KMS-11 (cell line): ENCODE results near the gene TCTN3.
"Not testable (repeated sequence)": the region's sequence is repeated elsewhere in the genome, so short reads cannot be mapped to it uniquely, and the experiment has no call there.

Experiments
- H2AFZ ChIP-seq: fragments of 200-600 bp; sonication (generic); 2 replicates; pipeline ENCODE4 v1.6.1; 2016; ENCODE audit warnings: antibody characterized with exemption, mixed run types, low read depth
- H3K27ac ChIP-seq: fragments of 200-600 bp; sonication (generic); 2 replicates; pipeline ENCODE4 v1.6.1; 2016; ENCODE audit warnings: mild to moderate bottlenecking, mixed run types
- H3K27me3 ChIP-seq: fragments of 200-600 bp; sonication (generic); 2 replicates; pipeline ENCODE4 v1.6.1; 2017; ENCODE audit warnings: mild to moderate bottlenecking, low read depth, mixed run types, moderate library complexity; ENCODE audit not compliant: insufficient read depth
- H3K36me3 ChIP-seq: fragments of 200-600 bp; sonication (generic); 2 replicates; pipeline ENCODE4 v1.6.1; 2017; ENCODE audit warnings: mild to moderate bottlenecking, mixed run types; ENCODE audit not compliant: insufficient read depth
- H3K4me1 ChIP-seq: fragments of 200-600 bp; sonication (generic); 2 replicates; pipeline ENCODE4 v1.6.1; 2016; ENCODE audit warnings: mild to moderate bottlenecking, low read depth, mixed run types; ENCODE audit not compliant: poor library complexity, severe bottlenecking
- H3K4me2 ChIP-seq: fragments of 200-600 bp; sonication (generic); 2 replicates; pipeline ENCODE4 v1.7.0; 2016; ENCODE audit warnings: mild to moderate bottlenecking, mixed run types
- H3K4me3 ChIP-seq: fragments of 200-600 bp; sonication (generic); IDR thresholded peaks from 2 replicates; pipeline ENCODE4 v1.6.1; 2017; ENCODE audit warnings: low read depth, low read length, mixed read lengths; ENCODE audit not compliant: insufficient read depth
- H3K79me2 ChIP-seq: fragments of 200-600 bp; sonication (generic); 2 replicates; pipeline ENCODE4 v1.6.1; 2016; ENCODE audit warnings: low read depth, mixed run types; ENCODE audit not compliant: insufficient read depth
- H3K9ac ChIP-seq: fragments of 200-600 bp; sonication (generic); 2 replicates; pipeline ENCODE4 v1.6.1; 2016; ENCODE audit warnings: mild to moderate bottlenecking, mixed run types
- H4K20me1 ChIP-seq: fragments of 200-600 bp; sonication (generic); 2 replicates; pipeline ENCODE4 v1.6.1; 2016; ENCODE audit warnings: mild to moderate bottlenecking, mixed run types; ENCODE audit not compliant: insufficient read depth
- TF ChIP-seq, protein P1 (sequence below): fragments of 200-600 bp; sonication (generic); conservative IDR thresholded peaks from 2 replicates; pipeline ENCODE4 v1.6.1; 2017; ENCODE audit warnings: low read depth, mild to moderate bottlenecking, antibody characterized with exemption, low read length, moderate library complexity, mixed read lengths

Gene TCTN3

DNA sequence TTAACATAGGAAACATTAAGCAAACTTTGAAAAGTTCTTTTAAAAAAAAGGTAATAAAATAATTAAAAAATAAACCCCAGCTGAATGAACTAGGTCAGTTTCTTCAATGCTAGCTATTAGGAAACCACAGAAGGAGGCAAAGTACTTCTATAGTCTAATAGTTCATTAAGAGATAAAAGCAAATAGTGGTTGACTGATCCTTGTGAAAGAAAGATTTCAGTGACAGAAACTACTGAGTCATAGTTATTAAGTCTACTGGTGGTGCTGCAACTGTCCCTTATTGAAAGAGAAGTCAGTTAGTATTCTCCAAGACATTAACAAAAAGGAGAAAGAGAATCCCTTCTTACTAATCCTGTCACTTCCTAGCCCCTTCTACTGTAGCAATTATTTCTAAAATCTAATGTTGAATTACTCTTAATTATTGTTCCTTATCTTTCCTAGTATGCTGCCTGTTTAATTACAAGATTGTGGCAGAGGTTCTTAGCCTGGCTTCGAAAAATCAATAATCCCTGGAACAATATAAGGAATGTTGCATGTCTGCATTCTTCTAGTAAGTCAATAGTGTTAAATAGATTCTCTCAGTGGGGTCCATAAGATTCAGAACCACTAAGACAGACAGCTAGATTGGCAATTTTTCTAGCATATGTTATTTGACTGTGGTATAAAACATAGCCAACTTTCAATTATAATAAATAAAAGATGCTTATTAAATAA is 18.2 kb downstream of the TCTN3 start:
- Histone ChIP-seq H3K4me2 (peak overlapping the region; percentile 49; the same call in 1 of the 2 replicates), H4K20me1 (no peaks in the 10 kb centered on the region), H3K79me2 (no peaks in the 10 kb centered on the region), H3K4me1 (peaks cover 25% of the 10 kb centered on the region), H3K4me3 (no peak overlapping the region), H2AFZ (no peak overlapping the region), H3K36me3 (no peaks in the 10 kb centered on the region), H3K9ac (no peak overlapping the region; the same call in 1 of the 2 replicates), H3K27me3 (no peaks in the 10 kb centered on the region), H3K27ac (peak overlapping the region; percentile 61; the same call in 1 of the 2 replicates)
- TF ChIP-seq, protein P1, sequence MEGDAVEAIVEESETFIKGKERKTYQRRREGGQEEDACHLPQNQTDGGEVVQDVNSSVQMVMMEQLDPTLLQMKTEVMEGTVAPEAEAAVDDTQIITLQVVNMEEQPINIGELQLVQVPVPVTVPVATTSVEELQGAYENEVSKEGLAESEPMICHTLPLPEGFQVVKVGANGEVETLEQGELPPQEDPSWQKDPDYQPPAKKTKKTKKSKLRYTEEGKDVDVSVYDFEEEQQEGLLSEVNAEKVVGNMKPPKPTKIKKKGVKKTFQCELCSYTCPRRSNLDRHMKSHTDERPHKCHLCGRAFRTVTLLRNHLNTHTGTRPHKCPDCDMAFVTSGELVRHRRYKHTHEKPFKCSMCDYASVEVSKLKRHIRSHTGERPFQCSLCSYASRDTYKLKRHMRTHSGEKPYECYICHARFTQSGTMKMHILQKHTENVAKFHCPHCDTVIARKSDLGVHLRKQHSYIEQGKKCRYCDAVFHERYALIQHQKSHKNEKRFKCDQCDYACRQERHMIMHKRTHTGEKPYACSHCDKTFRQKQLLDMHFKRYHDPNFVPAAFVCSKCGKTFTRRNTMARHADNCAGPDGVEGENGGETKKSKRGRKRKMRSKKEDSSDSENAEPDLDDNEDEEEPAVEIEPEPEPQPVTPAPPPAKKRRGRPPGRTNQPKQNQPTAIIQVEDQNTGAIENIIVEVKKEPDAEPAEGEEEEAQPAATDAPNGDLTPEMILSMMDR, result no peak

DNA sequence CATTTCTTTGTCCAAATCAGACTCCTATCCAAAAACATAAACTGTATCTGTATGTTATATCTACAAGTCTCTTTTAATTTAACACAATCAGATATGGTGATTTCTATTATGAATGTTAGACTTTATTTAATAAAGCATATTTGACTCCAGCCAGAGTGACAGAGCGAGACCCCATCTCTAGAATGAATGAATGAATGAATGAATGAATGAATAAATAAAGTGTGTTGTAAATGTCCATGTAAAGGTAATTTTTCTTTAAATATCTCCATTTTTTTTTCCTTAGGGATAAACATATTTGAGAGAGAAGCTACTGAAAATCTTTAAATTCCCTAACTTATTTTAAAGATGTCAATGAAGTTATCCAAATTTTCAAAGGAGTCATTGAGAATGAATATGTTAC is 19.1 kb downstream of the TCTN3 start:
- Histone ChIP-seq H2AFZ (no peak overlapping the region), H3K79me2 (no peaks in the 10 kb centered on the region), H3K27me3 (no peaks in the 10 kb centered on the region), H3K4me1 (peaks cover 25% of the 10 kb centered on the region), H3K9ac (no peak overlapping the region), H4K20me1 (no peaks in the 10 kb centered on the region), H3K4me3 (no peak overlapping the region), H3K27ac (no peak overlapping the region), H3K36me3 (no peaks in the 10 kb centered on the region), H3K4me2 (no peak overlapping the region)
- TF ChIP-seq, protein P1, result no peak

- H3K4me2 ChIP-seq, H3K27me3 ChIP-seq, H3K36me3 ChIP-seq, H3K9ac ChIP-seq, H4K20me1 ChIP-seq, H3K79me2 ChIP-seq, H3K27ac ChIP-seq, H3K4me3 ChIP-seq, H2AFZ ChIP-seq: not testable (repeated sequence)
- peaks cover 25% of the 10 kb centered on the region for H3K4me1 ChIP-seq
Observed at GRCh38 chr10:95672641-95673040, 21.1 kb downstream of the TCTN3 start.

GRCh38 chr10:95664543-95664942 is 29.2 kb downstream of the TCTN3 start:
- no peak overlapping the region for H3K4me2 ChIP-seq
- no peaks in the 10 kb centered on the region for H3K36me3 ChIP-seq
- no peak overlapping the region for H3K9ac ChIP-seq
- H3K4me1 ChIP-seq, result no peaks in the 10 kb centered on the region
- no peak overlapping the region for H3K4me3 ChIP-seq
- no peak overlapping the region for H2AFZ ChIP-seq
- H3K27me3 ChIP-seq, result no peaks in the 10 kb centered on the region
- no peaks in the 10 kb centered on the region for H4K20me1 ChIP-seq
- TF ChIP-seq, protein P1, result no peak
- no peaks in the 10 kb centered on the region for H3K79me2 ChIP-seq
- no peak overlapping the region for H3K27ac ChIP-seq

- H3K27me3 ChIP-seq, result no peaks in the 10 kb centered on the region
- no peaks in the 10 kb centered on the region for H3K4me1 ChIP-seq
- no peak overlapping the region for H3K9ac ChIP-seq
- H3K36me3 ChIP-seq, result no peaks in the 10 kb centered on the region
- H3K27ac ChIP-seq, result no peak overlapping the region
- no peaks in the 10 kb centered on the region for H3K79me2 ChIP-seq
- H2AFZ ChIP-seq, result no peak overlapping the region
- no peak overlapping the region for H3K4me2 ChIP-seq
- no peaks in the 10 kb centered on the region for H4K20me1 ChIP-seq
- TF ChIP-seq, protein P1, result no peak
- H3K4me3 ChIP-seq, result no peak overlapping the region
Observed at GRCh38 chr10:95663496-95663895, 30.2 kb downstream of the TCTN3 start.
